Measurements from ENCODE around the gene TMEM44. TPM values are rescaled to one million over a fixed set of nuclear protein-coding genes. Genes with fewer than 3 reads are reported as not detected.

TMEM44 gene
- total RNA-seq, 4 donors from 2014 or later, result 3.0 to 5.4 (median 3.1) TPM

DNA sequence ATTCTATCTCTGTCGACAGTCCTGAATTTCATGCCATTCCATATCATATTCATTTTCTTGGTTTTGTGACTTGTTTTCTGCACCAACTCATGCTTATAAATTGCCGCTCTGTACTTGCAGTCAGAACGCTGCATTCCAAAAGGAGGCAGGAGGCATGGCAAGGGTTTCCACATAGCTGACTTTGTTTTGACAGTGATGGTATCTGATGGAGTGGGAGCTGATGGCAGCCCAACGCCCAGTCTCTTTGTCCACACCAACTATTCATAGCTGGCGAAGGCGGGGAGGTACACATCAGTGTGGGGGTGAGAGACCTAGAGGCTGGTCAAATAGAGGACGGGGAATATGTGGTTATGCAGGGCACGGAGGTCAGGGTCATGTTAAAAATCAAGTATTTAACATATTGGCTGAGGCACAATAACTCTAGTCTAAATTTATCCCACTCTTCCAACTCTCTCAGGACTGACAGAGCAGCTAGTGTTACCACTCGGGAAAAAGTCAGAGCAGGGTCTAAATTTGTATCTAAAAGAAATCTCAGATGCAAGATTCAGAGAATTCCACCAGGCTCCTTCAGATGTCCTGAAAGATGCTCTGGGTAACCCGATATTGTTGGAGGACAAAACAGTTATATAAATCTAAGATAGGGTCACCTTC lies 78.6 kb downstream of the TMEM44 start:
- in situ Hi-C loops (cut with MboI; ENCODE audit: low sequenced_read_pairs in 4 of 4), result no loop called here
- no peak for ATAC-seq
- DNase-seq, result no peak
- no peaks in the 10 kb centered on the region for H3K27me3 ChIP-seq
- intact Hi-C loops (cut with DNase I; ENCODE audit: low total_unique reads), result no loop called here
- H3K36me3 ChIP-seq, result no peaks in the 10 kb centered on the region
- no peak overlapping the region for H3K27ac ChIP-seq
- no peaks in the 10 kb centered on the region for H3K9me3 ChIP-seq
- no peak overlapping the region for H3K4me3 ChIP-seq
- TF ChIP-seq POLR2A (IDR thresholded peaks at IDR 0.05), result no peak
- TF ChIP-seq, protein P1, sequence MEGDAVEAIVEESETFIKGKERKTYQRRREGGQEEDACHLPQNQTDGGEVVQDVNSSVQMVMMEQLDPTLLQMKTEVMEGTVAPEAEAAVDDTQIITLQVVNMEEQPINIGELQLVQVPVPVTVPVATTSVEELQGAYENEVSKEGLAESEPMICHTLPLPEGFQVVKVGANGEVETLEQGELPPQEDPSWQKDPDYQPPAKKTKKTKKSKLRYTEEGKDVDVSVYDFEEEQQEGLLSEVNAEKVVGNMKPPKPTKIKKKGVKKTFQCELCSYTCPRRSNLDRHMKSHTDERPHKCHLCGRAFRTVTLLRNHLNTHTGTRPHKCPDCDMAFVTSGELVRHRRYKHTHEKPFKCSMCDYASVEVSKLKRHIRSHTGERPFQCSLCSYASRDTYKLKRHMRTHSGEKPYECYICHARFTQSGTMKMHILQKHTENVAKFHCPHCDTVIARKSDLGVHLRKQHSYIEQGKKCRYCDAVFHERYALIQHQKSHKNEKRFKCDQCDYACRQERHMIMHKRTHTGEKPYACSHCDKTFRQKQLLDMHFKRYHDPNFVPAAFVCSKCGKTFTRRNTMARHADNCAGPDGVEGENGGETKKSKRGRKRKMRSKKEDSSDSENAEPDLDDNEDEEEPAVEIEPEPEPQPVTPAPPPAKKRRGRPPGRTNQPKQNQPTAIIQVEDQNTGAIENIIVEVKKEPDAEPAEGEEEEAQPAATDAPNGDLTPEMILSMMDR (IDR thresholded peaks at IDR 0.05 in 4 of 5, conservative IDR thresholded peaks at IDR 0.05 in 1 of 5), result no peak
- H3K4me1 ChIP-seq, result no peaks in the 10 kb centered on the region

DNA sequence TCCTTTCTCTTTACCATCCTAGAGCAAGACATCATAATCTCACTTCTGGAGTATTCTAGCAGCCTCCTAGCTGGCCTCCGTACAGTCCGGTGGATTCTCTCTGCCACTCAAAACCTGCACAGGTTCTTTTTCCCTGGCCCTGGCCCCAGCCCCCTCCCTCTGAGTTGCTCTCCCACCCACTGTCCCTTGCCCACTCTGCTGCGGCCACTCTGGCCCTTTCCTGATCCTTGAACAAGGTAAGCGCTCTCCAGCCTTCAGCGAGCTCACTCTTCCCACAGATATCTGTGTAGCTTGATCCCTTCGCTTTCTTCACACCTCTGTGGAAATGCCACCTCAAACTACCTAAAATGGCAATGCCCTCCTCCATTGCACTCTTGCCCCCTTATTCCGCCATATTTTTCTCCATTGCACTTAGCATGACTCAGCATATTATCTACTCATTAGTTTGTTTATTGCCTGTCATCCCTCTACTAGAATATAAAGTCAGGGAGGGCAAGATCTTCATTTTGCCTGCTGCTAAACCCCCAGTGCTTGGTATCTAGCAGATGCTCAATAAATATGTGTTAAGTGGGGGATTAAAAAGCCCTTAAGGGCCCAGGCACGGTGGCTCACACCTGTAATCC lies 80.8 kb downstream of the TMEM44 start:
- ATAC-seq, result no peak

DNA sequence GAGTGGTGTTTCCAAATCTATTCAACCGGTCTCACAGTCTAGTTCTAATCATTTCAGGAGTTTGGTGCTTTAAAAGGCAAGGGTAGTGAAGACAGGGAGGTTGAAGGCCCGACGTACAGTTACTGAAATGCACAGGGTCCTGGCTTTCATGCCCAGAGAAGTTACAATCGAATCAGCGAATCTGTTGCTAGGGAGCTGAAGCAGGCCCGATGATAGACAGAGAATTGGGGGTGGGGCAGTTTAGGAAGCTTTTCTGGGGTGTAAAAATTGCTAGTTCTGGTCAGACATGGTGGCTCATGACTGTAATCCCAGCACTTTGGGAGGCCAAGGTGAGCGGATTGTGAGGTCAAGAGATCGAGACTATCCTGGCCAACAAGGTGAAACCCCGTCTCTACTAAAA lies 83.4 kb downstream of the TMEM44 start:
- no peak overlapping the region for H3K27ac ChIP-seq
- in situ Hi-C loops (cut with MboI; ENCODE audit: low sequenced_read_pairs in 4 of 4) (no loop called here), intact Hi-C loops (cut with DNase I; ENCODE audit: low total_unique reads) (no loop called here)
- TF ChIP-seq POLR2A (IDR thresholded peaks at IDR 0.05), result no peak
- TF ChIP-seq, protein P1 (IDR thresholded peaks at IDR 0.05 in 4 of 5, conservative IDR thresholded peaks at IDR 0.05 in 1 of 5), result no peak
- H3K4me1 ChIP-seq, result peaks cover 6 to 8% of the 10 kb centered on the region in 2 donors
- no peaks in the 10 kb centered on the region for H3K36me3 ChIP-seq
- ATAC-seq, result no peak
- H3K9me3 ChIP-seq, result no peaks in the 10 kb centered on the region
- H3K4me3 ChIP-seq, result no peak overlapping the region
- no peaks in the 10 kb centered on the region for H3K27me3 ChIP-seq
- DNase-seq, result no peak

More for the DNA sequence above, 80.8 kb downstream of the TMEM44 start:
- intact Hi-C loops (cut with DNase I; ENCODE audit: low total_unique reads), result no loop called here
- no peaks in the 10 kb centered on the region for H3K27me3 ChIP-seq
- peaks cover 6 to 8% of the 10 kb centered on the region in 2 donors for H3K4me1 ChIP-seq
- no peaks in the 10 kb centered on the region for H3K9me3 ChIP-seq
- no peak overlapping the region for H3K4me3 ChIP-seq
- in situ Hi-C loops (cut with MboI; ENCODE audit: low sequenced_read_pairs in 4 of 4), result no loop called here
- no peak for DNase-seq
- TF ChIP-seq, protein P1 (IDR thresholded peaks at IDR 0.05 in 4 of 5, conservative IDR thresholded peaks at IDR 0.05 in 1 of 5), result no peak
- no peaks in the 10 kb centered on the region for H3K36me3 ChIP-seq
- no peak overlapping the region for H3K27ac ChIP-seq

DNA sequence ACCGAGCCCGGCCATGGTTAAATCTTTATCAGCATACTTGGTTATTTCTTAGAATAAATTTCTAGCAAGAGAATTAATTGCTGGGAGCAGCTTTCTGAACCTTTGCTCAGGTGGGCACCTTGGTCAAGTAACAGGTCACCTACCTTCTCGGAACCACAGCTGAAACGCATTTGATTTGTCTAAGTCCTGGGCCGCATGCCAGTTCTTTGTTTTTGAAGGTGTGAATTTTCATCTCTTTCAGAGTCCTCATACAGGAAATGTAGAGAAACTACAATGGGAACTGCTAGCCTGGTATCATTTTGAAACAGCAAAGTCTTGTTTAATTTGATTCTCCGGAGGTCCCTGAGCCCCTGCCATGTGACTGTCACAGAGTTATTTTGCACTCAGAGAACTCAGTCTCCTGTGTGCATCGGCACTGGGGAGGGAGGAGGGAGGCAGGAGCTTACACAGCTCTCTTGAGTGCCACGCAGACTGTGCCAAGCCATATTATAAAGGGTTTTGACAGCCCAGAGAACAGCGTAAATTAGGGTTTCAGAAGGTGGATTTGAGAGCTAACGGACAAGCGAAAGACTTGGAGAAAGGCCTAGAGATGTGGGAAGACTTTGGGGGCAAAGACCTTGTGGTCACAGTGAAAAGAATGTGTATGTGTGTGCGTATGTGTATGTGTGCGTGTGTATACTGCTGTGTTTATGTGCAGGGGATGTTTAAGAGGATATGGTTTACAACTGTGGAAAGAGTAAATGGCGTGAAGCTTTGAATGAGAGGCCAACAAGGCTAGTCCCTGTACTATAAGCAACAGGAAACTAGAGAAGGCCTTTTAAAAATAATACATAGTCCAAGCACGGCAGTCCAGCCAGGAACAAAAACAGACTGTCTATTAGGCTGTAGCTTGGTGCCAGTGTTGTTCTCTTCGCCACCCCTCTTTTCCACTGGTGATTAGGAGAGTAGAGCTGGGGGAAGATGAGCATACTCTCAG lies 84.6 kb downstream of the TMEM44 start:
- H3K4me1 ChIP-seq, result peaks cover 6 to 8% of the 10 kb centered on the region in 2 donors
- TF ChIP-seq, protein P1 (IDR thresholded peaks at IDR 0.05 in 4 of 5, conservative IDR thresholded peaks at IDR 0.05 in 1 of 5), result no peak
- no peak for TF ChIP-seq POLR2A (IDR thresholded peaks at IDR 0.05)
- no peaks in the 10 kb centered on the region for H3K36me3 ChIP-seq
- no peak overlapping the region for H3K4me3 ChIP-seq
- ATAC-seq (peak in 1 of 2 donors; percentile 62), DNase-seq (no peak)
- H3K27ac ChIP-seq, result peak overlapping the region in 1 of 4 donors; percentile 21
- H3K27me3 ChIP-seq, result no peaks in the 10 kb centered on the region
- H3K9me3 ChIP-seq, result no peaks in the 10 kb centered on the region
- intact Hi-C loops (cut with DNase I; ENCODE audit: low total_unique reads), result no loop called here
- in situ Hi-C loops (cut with MboI; ENCODE audit: low sequenced_read_pairs in 4 of 4), result no loop called here
